Measurements from ENCODE around the gene LRRC4B.
"Not testable (repeated sequence)": the region's sequence is repeated elsewhere in the genome, so short reads cannot be mapped to it uniquely, and the experiment has no call there.

The LRRC4B gene

DNA sequence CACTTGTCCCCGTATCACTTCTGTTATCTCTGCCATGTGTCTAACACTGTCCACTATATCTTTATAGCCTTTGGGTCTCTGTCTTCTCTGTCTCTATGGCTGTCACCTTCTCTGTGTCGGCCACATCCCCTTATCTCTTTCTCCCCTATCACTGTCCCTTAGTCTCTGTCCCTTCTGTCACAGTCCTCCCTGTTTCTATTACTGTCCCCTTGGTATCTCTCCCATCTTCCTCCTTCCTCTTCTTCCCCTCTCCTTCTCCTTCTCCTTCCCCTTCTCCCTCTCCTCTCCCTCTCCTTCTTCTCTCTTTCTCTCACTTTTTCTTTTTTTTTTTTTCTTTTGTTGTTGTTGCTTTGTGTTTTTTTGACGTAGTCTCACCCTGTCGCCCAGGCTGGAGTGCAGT lies 34.7 kb upstream of the LRRC4B start:
- Histone ChIP-seq H3K27ac (no peak overlapping the region), H3K27me3 (peaks cover 55% of the 10 kb centered on the region), H3K36me3 (no peaks in the 10 kb centered on the region), H3K4me1 (ENCODE audit: control insufficient read depth in 1 of 2, insufficient read depth in 1 of 2, low read depth in 1 of 2, low read length in 1 of 2) (no peaks in the 10 kb centered on the region), H3K4me3 (ENCODE audit: low read depth in 1 of 2, low read length in 1 of 2) (no peak overlapping the region), H3K9me3 (no peaks in the 10 kb centered on the region)
- TF ChIP-seq, protein P1, sequence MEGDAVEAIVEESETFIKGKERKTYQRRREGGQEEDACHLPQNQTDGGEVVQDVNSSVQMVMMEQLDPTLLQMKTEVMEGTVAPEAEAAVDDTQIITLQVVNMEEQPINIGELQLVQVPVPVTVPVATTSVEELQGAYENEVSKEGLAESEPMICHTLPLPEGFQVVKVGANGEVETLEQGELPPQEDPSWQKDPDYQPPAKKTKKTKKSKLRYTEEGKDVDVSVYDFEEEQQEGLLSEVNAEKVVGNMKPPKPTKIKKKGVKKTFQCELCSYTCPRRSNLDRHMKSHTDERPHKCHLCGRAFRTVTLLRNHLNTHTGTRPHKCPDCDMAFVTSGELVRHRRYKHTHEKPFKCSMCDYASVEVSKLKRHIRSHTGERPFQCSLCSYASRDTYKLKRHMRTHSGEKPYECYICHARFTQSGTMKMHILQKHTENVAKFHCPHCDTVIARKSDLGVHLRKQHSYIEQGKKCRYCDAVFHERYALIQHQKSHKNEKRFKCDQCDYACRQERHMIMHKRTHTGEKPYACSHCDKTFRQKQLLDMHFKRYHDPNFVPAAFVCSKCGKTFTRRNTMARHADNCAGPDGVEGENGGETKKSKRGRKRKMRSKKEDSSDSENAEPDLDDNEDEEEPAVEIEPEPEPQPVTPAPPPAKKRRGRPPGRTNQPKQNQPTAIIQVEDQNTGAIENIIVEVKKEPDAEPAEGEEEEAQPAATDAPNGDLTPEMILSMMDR (IDR thresholded peaks at IDR 0.05), result no peak

DNA sequence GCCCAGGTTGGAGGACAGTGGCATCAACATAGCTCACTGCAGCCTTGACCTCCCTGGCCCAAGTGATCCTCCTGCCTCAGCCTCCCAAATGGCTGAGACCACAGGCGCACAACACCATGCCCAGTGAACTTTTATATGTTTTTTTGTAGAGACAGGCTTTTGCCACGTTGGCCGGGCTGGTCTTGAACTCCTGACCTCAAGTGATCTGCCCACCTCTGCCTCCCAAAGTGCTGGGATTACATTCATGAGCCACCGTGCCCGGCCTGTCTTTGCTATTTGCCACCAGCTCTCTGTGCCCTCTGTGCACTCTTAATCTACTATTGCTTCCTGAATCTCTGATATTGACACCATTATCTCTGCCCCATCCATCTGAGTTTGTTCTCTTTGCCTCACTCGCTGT lies 34.3 kb upstream of the LRRC4B start:
- peaks cover 51% of the 10 kb centered on the region for H3K27me3 ChIP-seq
- H3K36me3 ChIP-seq, result no peaks in the 10 kb centered on the region
- TF ChIP-seq, protein P1 (IDR thresholded peaks at IDR 0.05), result no peak
- H3K4me3 ChIP-seq (ENCODE audit: low read depth in 1 of 2, low read length in 1 of 2), result no peak overlapping the region
- no peaks in the 10 kb centered on the region for H3K4me1 ChIP-seq (ENCODE audit: control insufficient read depth in 1 of 2, insufficient read depth in 1 of 2, low read depth in 1 of 2, low read length in 1 of 2)
- H3K27ac ChIP-seq, result no peak overlapping the region
- H3K9me3 ChIP-seq, result no peaks in the 10 kb centered on the region

DNA sequence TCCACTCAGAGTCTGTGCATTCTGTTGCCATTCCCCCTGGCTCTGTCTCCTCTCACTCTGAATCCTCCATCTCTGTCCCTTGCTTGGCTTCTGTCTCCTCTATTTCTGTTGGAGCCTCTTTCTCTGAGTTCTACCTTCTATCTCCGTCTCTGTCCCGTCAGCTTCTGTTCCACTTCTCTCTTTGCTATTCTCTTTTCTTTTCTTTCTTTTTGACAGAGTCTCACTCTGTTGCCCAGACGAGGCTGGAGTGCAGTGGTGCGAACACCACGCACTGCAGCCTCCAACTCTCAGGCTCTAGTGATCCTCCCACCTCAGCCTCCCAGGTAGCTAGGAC lies 33.8 kb upstream of the LRRC4B start:
- Histone ChIP-seq H3K36me3 (no peaks in the 10 kb centered on the region), H3K4me1 (ENCODE audit: control insufficient read depth in 1 of 2, insufficient read depth in 1 of 2, low read depth in 1 of 2, low read length in 1 of 2) (no peaks in the 10 kb centered on the region), H3K27me3 (peaks cover 46% of the 10 kb centered on the region), H3K27ac (no peak overlapping the region), H3K4me3 (ENCODE audit: low read depth in 1 of 2, low read length in 1 of 2) (no peak overlapping the region), H3K9me3 (no peaks in the 10 kb centered on the region)
- TF ChIP-seq, protein P1 (IDR thresholded peaks at IDR 0.05), result no peak

DNA sequence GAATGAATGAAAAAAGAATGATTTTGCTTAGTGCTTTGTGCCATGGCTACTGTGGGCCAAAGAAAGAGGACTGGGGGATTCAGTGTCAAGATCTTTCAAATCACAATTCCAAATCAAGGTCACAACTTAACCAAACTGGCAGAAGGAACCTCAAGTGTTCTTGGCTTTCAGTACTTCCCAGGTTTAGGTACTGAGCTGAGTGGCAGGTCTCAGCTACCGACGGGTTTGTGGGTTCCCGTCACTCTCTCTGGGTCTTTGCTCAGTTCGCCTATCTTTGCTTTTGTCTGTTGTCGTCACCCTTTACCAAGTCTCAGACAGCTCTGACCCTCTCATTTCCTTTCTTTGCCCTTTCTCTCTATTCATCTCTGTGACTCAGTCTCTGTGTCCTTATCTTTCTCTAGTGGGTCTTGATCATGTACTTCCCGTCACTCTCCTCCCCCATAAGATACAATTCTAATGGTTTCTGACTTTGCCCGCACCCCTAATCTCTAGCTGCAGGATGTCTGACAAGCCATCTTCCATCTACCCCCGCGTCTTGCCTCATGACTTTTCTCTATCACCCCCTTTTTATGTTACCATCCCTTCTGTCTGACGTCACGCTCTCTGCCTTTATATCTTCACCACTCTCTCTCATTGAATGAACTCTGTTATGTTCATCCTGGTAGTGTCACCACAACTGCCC lies 33.3 kb upstream of the LRRC4B start:
- no peak overlapping the region for H3K27ac ChIP-seq
- TF ChIP-seq, protein P1 (IDR thresholded peaks at IDR 0.05), result no peak
- H3K9me3 ChIP-seq, result no peaks in the 10 kb centered on the region
- peaks cover 41% of the 10 kb centered on the region for H3K27me3 ChIP-seq
- no peaks in the 10 kb centered on the region for H3K4me1 ChIP-seq (ENCODE audit: control insufficient read depth in 1 of 2, insufficient read depth in 1 of 2, low read depth in 1 of 2, low read length in 1 of 2)
- no peaks in the 10 kb centered on the region for H3K36me3 ChIP-seq
- no peak overlapping the region for H3K4me3 ChIP-seq (ENCODE audit: low read depth in 1 of 2, low read length in 1 of 2)

DNA sequence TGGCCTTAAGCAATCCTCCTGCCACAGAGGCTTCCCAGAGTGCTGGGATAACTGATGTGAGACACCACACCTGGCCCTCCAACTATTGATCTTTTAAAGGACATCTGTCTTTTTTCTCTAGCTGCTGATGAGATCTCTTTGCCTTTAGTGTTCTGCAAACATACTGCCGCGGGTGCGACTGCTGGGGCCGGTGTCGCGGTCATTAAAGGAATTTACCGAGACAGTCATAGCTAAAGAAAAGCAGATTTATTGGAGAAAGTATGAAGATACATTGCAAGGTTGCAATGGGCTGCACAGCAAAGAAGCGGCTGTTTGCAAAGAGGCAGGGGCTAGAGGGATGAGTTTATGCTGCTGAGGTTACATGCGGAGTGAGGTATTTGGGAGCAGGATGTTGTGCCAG lies 31.2 kb upstream of the LRRC4B start:
- Histone ChIP-seq H3K4me1 (ENCODE audit: control insufficient read depth in 1 of 2, insufficient read depth in 1 of 2, low read depth in 1 of 2, low read length in 1 of 2) (no peaks in the 10 kb centered on the region), H3K4me3 (ENCODE audit: low read depth in 1 of 2, low read length in 1 of 2) (no peak overlapping the region), H3K27me3 (peaks cover 32% of the 10 kb centered on the region), H3K27ac (no peak overlapping the region), H3K36me3 (no peaks in the 10 kb centered on the region), H3K9me3 (no peaks in the 10 kb centered on the region)
- TF ChIP-seq, protein P1 (IDR thresholded peaks at IDR 0.05), result no peak

DNA sequence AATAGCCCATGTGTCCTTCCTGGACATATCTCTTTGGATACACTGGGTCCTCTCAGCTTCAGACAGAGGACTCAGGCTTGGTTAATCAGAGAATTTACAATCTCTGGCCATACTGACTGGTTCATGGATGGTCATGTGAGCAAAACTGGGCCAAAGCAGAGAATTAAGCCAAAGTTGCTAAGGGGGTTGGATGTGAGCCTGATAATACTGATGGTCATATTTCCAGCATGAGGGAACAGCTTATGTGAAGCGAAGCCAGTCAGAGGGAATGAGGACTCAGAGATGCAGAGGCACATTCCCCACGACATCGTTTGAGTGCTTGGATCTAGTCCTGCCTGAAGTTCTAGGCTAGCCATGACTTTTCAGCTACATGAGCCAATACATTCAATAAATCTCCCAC lies 22.0 kb upstream of the LRRC4B start:
- Histone ChIP-seq H3K4me1 (ENCODE audit: control insufficient read depth in 1 of 2, insufficient read depth in 1 of 2, low read depth in 1 of 2, low read length in 1 of 2) (no peaks in the 10 kb centered on the region), H3K27ac (no peak overlapping the region)

DNA sequence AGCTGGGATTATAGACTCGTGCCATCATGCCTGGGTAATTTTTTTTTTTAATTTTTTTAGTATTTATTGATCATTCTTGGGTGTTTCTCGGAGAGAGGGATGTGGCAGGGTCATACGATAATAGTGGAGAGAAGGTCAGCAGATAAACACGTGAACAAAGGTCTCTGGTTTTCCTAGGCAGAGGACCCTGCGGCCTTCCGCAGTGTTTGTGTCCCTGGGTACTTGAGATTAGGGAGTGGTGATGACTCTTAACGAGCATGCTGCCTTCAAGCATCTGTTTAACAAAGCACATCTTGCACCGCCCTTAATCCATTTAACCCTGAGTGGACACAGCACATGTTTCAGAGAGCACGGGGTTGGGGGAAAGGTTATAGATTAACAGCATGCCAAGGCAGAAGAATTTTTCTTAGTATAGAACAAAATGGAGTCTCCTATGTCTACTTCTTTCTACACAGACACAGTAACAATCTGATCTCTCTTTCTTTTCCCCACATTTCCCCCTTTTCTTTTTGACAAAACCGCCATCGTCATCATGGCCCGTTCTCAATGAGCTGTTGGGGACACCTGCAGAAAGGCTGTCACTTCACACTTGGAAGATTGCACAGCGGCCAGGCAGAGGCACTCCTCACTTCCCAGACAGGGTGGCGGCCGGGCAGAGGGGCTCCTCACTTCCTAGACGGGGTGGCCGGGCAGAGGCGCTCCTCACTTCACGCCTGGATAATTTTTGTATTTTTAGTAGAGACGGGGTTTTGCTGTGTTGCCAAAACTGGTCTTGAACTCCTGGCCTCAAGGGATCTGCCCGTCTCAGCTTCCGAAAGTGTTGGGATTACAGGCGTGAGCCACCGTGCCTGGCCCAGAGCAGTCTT lies 13.8 kb upstream of the LRRC4B start:
- not testable (repeated sequence) for H3K27ac ChIP-seq; H3K9me3 ChIP-seq; H3K4me1 ChIP-seq (ENCODE audit: control insufficient read depth in 1 of 2, insufficient read depth in 1 of 2, low read depth in 1 of 2, low read length in 1 of 2); H3K4me3 ChIP-seq (ENCODE audit: low read depth in 1 of 2, low read length in 1 of 2); H3K36me3 ChIP-seq
- H3K27me3 ChIP-seq, result peaks cover 14% of the 10 kb centered on the region

More for the DNA sequence above, 22.0 kb upstream of the LRRC4B start:
- no peaks in the 10 kb centered on the region for H3K36me3 ChIP-seq
- H3K27me3 ChIP-seq, result peaks cover 8% of the 10 kb centered on the region
- TF ChIP-seq, protein P1 (IDR thresholded peaks at IDR 0.05), result no peak
- no peaks in the 10 kb centered on the region for H3K9me3 ChIP-seq
- no peak overlapping the region for H3K4me3 ChIP-seq (ENCODE audit: low read depth in 1 of 2, low read length in 1 of 2)

Data from neutrophil (primary cell).